ENCODE measurements around the gene LIN7B.

GRCh38 chr19:49101160-49101559 lies 13.0 kb upstream of the LIN7B start:
- no peak for TF ChIP-seq POLR2AphosphoS5 (IDR thresholded peaks at IDR 0.05)
- no peak for TF ChIP-seq POLR2A (IDR thresholded peaks at IDR 0.05)

All from gastroesophageal sphincter (tissue), 2 donors.